OCI-LY1 (cell line): ENCODE measurements around the gene ZG16B.

Source experiments
- H2AFZ ChIP-seq: fragments of 200-600 bp; sonication (generic), shearing (Covaris generic); 2 replicates; pipeline ENCODE4 v1.6.0; 2014; ENCODE audit warnings: antibody characterized with exemption, mild to moderate bottlenecking, low read length
- H3F3A ChIP-seq: fragments of 200-600 bp; sonication (generic), shearing (Covaris generic); 2 replicates; pipeline ENCODE4 v1.6.0; 2014; ENCODE audit warnings: mild to moderate bottlenecking, antibody characterized with exemption, low read length, moderate library complexity; ENCODE audit not compliant: insufficient read depth
- H3K27ac ChIP-seq: fragments of 200-600 bp; sonication (generic); 2 replicates; pipeline ENCODE4 v1.5.1; 2014; ENCODE audit warnings: low read length, mixed run types, mild to moderate bottlenecking, low read depth; ENCODE audit not compliant: poor library complexity, severe bottlenecking
- H3K27me3 ChIP-seq: fragments of 200-600 bp; sonication (generic); 2 replicates; pipeline ENCODE4 v1.6.0; 2014; ENCODE audit warnings: antibody characterized with exemption, mild to moderate bottlenecking, low read length, moderate library complexity; ENCODE audit not compliant: insufficient read depth
- H3K36me3 ChIP-seq: fragments of 200-600 bp; sonication (generic); 2 replicates; pipeline ENCODE4 v1.6.1; 2014; ENCODE audit warnings: mild to moderate bottlenecking, antibody characterized with exemption, low read length, moderate library complexity, mixed read lengths; ENCODE audit not compliant: insufficient read depth
- H3K4me1 ChIP-seq: fragments of 200-600 bp; sonication (generic); 2 replicates; pipeline ENCODE4 v1.5.1; 2014; ENCODE audit warnings: mild to moderate bottlenecking, low read length, moderate library complexity; ENCODE audit not compliant: insufficient read depth, severe bottlenecking
- H3K4me2 ChIP-seq: fragments of 200-600 bp; sonication (generic), shearing (Covaris generic); 2 replicates; pipeline ENCODE4 v1.6.1; 2014; ENCODE audit warnings: low read length
- H3K4me3 ChIP-seq: fragments of 200-600 bp; sonication (generic); 2 replicates; pipeline ENCODE4 v1.5.1; 2014; ENCODE audit warnings: low read length, low read depth, mild to moderate bottlenecking, mixed read lengths; ENCODE audit not compliant: poor library complexity, severe bottlenecking
- H3K79me2 ChIP-seq: fragments of 200-600 bp; shearing (Covaris generic); 2 replicates; pipeline ENCODE4 v1.6.1; 2016; ENCODE audit warnings: mixed run types, low read length, mixed read lengths; ENCODE audit not compliant: insufficient read depth
- H3K9ac ChIP-seq: fragments of 200-600 bp; sonication (generic), shearing (Covaris generic); 2 replicates; pipeline ENCODE4 v1.6.1; 2014; ENCODE audit warnings: mild to moderate bottlenecking, low read length, mixed read lengths
- H3K9me2 ChIP-seq: fragments of 200-600 bp; sonication (generic), shearing (Covaris generic); 2 replicates; pipeline ENCODE4 v1.6.1; 2014; ENCODE audit warnings: low read depth, mild to moderate bottlenecking, low read length, mixed read lengths
- H3K9me3 ChIP-seq: fragments of 200-600 bp; shearing (Covaris generic); 2 replicates; pipeline ENCODE4 v1.6.1; 2014; ENCODE audit warnings: low read length, mixed read lengths
- H4K20me1 ChIP-seq: fragments of 200-600 bp; sonication (generic), shearing (Covaris generic); 2 replicates; pipeline ENCODE4 v1.6.0; 2016; ENCODE audit warnings: mild to moderate bottlenecking, low read length; ENCODE audit not compliant: insufficient read depth
- EZH2 ChIP-seq: fragments of 200-600 bp; sonication (generic), shearing (Covaris generic); IDR thresholded peaks from 2 replicates; pipeline ENCODE4 v1.8.0; 2017; ENCODE audit warnings: borderline replicate concordance, mixed run types, mild to moderate bottlenecking, antibody characterized with exemption, low read length, moderate library complexity, mixed read lengths
- TF ChIP-seq, protein P1 (sequence below): fragments of 200-600 bp; sonication (generic), shearing (Covaris generic); IDR thresholded peaks from 2 replicates; pipeline ENCODE4 v1.5.1; 2017; ENCODE audit warnings: mild to moderate bottlenecking, antibody characterized with exemption, low read length, moderate library complexity, mixed read lengths

Gene ZG16B

DNA sequence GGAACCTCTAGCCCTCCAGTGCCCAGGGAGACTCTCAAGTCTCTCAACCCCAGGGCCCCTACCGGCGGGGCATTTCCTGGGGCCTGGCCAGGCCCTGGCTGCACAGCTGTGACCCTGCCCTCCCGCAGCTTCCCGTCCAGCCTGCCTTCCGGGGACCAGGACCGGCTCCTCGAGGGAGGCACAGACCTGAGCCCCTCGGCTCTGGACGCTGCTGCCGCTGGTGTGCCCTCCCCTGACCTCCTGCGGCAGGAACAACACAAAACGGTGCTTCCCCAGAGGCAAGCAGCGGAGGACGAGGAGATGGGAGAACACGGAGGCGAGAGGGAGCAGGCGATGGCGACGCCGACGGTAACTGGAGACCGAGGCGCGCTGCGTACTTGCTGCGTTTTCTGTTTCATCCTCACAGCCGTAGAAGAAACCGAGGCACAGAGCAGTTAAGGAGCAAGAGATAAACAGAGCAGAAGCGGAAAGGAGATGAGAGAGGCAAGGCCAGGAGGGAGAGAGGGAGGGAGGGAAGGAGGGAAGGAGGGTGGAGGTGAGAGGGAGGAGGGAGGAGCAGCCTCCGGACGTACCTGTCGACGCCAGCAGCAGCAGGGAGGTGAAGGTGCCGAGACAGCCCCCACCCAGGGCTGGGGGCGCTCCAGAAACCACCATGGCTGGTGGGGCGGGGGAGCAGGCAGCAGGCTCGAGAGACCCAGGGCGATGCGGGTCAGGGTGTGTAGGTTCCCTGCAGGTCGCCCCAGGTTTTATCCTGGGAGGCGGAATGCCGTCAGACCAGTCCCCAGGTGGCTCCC is 27.5 kb downstream of the ZG16B start, which contains the start of gene PRSS22:
Gene PRSS22 (minus strand): TSS at position 720 of the 794 bp plus-strand sequence. CDS start 66 bp downstream, at position 654.
- Histone ChIP-seq H3K9me3 (no peaks in the 10 kb centered on the region), H3K79me2 (no peaks in the 10 kb centered on the region), H3K36me3 (no peaks in the 10 kb centered on the region), H3K9me2 (no peaks in the 10 kb centered on the region), H2AFZ (no peak within 1 kb of the TSS), H3K4me2 (no peak within 1 kb of the TSS), H3K27ac (no peak within 1 kb of the TSS), H3K9ac (no peak within 1 kb of the TSS), H3F3A (no peaks in the 10 kb centered on the region), H3K4me1 (no peaks in the 10 kb centered on the region), H3K4me3 (no peak within 1 kb of the TSS), H4K20me1 (no peaks in the 10 kb centered on the region), H3K27me3 (no peaks in the 10 kb centered on the region; the same call in 1 of the 2 replicates)
- TF ChIP-seq, protein P1, sequence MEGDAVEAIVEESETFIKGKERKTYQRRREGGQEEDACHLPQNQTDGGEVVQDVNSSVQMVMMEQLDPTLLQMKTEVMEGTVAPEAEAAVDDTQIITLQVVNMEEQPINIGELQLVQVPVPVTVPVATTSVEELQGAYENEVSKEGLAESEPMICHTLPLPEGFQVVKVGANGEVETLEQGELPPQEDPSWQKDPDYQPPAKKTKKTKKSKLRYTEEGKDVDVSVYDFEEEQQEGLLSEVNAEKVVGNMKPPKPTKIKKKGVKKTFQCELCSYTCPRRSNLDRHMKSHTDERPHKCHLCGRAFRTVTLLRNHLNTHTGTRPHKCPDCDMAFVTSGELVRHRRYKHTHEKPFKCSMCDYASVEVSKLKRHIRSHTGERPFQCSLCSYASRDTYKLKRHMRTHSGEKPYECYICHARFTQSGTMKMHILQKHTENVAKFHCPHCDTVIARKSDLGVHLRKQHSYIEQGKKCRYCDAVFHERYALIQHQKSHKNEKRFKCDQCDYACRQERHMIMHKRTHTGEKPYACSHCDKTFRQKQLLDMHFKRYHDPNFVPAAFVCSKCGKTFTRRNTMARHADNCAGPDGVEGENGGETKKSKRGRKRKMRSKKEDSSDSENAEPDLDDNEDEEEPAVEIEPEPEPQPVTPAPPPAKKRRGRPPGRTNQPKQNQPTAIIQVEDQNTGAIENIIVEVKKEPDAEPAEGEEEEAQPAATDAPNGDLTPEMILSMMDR = no peak
- no peak for TF ChIP-seq EZH2

DNA sequence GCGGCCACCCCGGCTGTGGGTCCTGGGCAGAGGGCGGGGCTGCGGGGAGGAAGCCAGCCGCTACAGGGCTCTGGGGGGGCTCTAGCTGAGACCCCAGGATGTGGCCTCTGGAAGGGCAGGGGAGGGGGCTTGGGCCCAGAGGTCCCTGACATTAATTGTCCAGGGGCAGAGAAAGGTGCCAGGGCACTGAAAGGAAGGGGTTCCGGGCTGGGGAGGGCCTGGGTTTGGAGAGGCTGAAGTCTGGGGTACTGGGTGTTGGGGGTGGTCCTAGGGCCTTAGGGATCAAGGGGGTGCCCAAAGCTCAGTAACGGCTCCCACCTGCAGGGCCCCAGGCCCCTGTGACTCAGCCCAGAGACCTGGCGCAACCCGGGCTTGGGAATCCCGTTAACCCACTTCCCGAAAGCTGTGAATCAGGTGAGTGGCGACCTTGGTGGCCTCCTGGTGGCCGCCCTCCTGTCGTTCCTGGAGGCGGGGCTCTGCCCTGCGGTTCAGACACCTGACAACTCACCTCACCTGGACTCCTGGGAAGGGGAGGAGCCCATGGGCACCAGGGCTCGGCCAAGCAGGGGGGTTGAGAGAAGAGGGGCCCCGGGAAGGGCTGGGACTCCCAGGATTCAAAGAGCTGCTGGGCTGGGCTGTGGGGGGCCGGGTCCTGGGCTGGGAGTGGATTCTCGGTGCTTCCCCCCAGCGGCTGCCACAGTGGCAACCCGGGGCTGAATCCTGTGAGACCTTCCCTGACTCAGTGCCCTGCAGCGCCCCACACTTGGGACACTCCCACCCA is 28.3 kb downstream of the ZG16B start:
- Histone ChIP-seq H3K79me2 (no peaks in the 10 kb centered on the region), H3K9ac (no peak overlapping the region), H3K27ac (no peak overlapping the region), H3K4me3 (no peak overlapping the region), H4K20me1 (no peaks in the 10 kb centered on the region), H3F3A (no peaks in the 10 kb centered on the region), H3K9me2 (no peaks in the 10 kb centered on the region), H3K27me3 (no peaks in the 10 kb centered on the region; the same call in 1 of the 2 replicates), H3K36me3 (no peaks in the 10 kb centered on the region), H3K4me1 (no peaks in the 10 kb centered on the region), H3K4me2 (no peak overlapping the region), H3K9me3 (no peaks in the 10 kb centered on the region), H2AFZ (no peak overlapping the region)
- TF ChIP-seq, protein P1 = no peak
- TF ChIP-seq EZH2 = no peak

DNA sequence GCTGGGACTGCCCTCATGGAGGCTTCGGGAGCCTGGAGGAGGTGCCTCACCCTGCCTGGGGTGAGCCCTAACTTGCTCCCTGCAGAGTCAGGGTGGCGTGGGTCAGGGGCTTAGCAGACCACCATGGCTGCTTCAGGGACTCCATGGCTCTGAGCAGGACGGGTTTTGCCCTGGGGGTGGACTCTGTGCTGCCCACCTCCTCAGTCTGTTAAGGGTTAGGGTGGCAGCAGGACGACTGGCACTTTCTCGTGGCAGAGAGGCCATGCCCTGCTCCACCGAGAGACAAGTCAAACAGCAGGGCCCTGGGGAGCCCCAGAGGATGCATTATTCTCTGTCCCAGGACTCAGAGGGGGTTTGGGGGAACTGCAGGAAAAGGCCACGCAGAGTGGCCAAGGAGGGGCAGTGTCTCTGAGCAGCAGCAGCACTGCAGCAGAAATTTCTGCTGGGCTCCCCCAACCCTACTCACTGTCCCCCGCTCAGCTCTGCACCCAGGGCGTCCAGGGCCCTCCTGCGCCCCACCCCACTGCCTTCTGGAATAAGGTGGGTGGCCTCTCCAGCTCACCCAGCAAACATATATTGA is 29.7 kb downstream of the ZG16B start:
- H3K4me1 ChIP-seq = no peaks in the 10 kb centered on the region
- no peak overlapping the region for H2AFZ ChIP-seq
- H3K9ac ChIP-seq = no peak overlapping the region
- H3K27ac ChIP-seq = no peak overlapping the region
- H3K9me2 ChIP-seq = no peaks in the 10 kb centered on the region
- no peaks in the 10 kb centered on the region for H3K9me3 ChIP-seq
- H3F3A ChIP-seq = no peaks in the 10 kb centered on the region
- H3K79me2 ChIP-seq = no peaks in the 10 kb centered on the region
- H3K27me3 ChIP-seq = no peaks in the 10 kb centered on the region; the same call in 1 of the 2 replicates
- no peak overlapping the region for H3K4me2 ChIP-seq
- TF ChIP-seq, protein P1 = no peak
- TF ChIP-seq EZH2 = no peak
- no peaks in the 10 kb centered on the region for H4K20me1 ChIP-seq
- H3K36me3 ChIP-seq = no peaks in the 10 kb centered on the region
- no peak overlapping the region for H3K4me3 ChIP-seq
